WERI-Rb-1 (cell line): ENCODE data around the gene HERC3.
"Not testable (repeated sequence)": the region's sequence is repeated elsewhere in the genome, so short reads cannot be mapped to it uniquely, and the experiment has no call there.

Source experiments
- DNase-seq: peaks from one replicate; pipeline ENCODE4 v3.0.0-alpha.2; 2020
- H3K27ac ChIP-seq: fragments of 250-450 bp; sonication (Bioruptor Pico); 2 replicates; pipeline ENCODE4 v1.5.1; 2020; ENCODE audit warnings: mild to moderate bottlenecking, moderate library complexity
- H3K27me3 ChIP-seq: fragments of 250-450 bp; sonication (Bioruptor Pico); 2 replicates; pipeline ENCODE4 v1.5.1; 2021; ENCODE audit warnings: mild to moderate bottlenecking, low read depth, moderate library complexity; ENCODE audit not compliant: insufficient read depth, severe bottlenecking
- H3K36me3 ChIP-seq: fragments of 250-450 bp; sonication (Bioruptor Pico); 2 replicates; pipeline ENCODE4 v1.5.1; 2020; ENCODE audit warnings: mild to moderate bottlenecking, moderate library complexity
- H3K4me3 ChIP-seq: 2 replicates; pipeline ENCODE4 v1.5.1; 2011; ENCODE audit warnings: low read depth, mild to moderate bottlenecking, control low read depth, low read length
- H3K9me3 ChIP-seq: fragments of 250-450 bp; sonication (Bioruptor Pico); 2 replicates; pipeline ENCODE4 v1.5.1; 2021; ENCODE audit warnings: mild to moderate bottlenecking, moderate library complexity; ENCODE audit not compliant: severe bottlenecking
- CTCF ChIP-seq: IDR thresholded peaks from 2 replicates; pipeline ENCODE4 v1.5.1; 2011; ENCODE audit warnings: low read depth, mild to moderate bottlenecking, control low read depth, inconsistent platforms, low read length

HERC3 gene

GRCh38 chr4:88600176-88600838 lies 8.0 kb downstream of the HERC3 start:
- Histone ChIP-seq H3K27ac (no peak overlapping the region), H3K36me3 (no peaks in the 10 kb centered on the region; the same call in 1 of the 2 replicates), H3K4me3 (no peak overlapping the region), H3K9me3 (no peaks in the 10 kb centered on the region), H3K27me3 (no peaks in the 10 kb centered on the region)
- TF ChIP-seq CTCF = no peak
- no peak for DNase-seq

- no peaks in the 10 kb centered on the region for H3K27me3 ChIP-seq
- H3K4me3 ChIP-seq = no peak overlapping the region
- H3K27ac ChIP-seq = no peak overlapping the region
- no peak for DNase-seq
- H3K9me3 ChIP-seq = no peaks in the 10 kb centered on the region
- no peaks in the 10 kb centered on the region; the same call in none of the 2 replicates for H3K36me3 ChIP-seq
- TF ChIP-seq CTCF = no peak
Measured at GRCh38 chr4:88604978-88605678, 12.8 kb downstream of the HERC3 start.

GRCh38 chr4:88605736-88606135 lies 13.5 kb downstream of the HERC3 start:
- Histone ChIP-seq H3K9me3 (no peaks in the 10 kb centered on the region), H3K4me3 (no peak overlapping the region), H3K36me3 (no peaks in the 10 kb centered on the region; the same call in none of the 2 replicates), H3K27ac (no peak overlapping the region), H3K27me3 (no peaks in the 10 kb centered on the region)
- no peak for DNase-seq
- TF ChIP-seq CTCF = no peak

DNA sequence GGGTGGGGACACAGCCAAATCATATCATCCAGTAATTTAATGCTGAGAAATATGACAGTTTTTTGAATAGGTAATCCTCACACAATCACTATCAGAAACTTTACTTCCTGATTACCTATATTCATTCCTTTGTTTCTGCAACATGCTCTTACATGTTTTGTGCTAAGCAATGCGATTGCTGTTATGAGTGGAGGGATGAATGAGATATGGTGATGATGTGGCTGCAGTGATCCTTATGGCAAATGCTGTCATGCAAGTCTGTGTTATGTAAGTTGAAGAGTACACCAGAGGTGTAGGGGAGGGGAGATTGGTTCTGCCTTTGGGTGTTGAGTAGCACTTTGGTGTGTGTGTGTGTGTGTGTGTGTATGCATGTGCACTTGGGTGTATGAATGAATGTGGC lies 14.6 kb downstream of the HERC3 start:
- H3K27me3 ChIP-seq = no peaks in the 10 kb centered on the region
- no peak for DNase-seq
- no peak overlapping the region for H3K4me3 ChIP-seq
- H3K9me3 ChIP-seq = no peaks in the 10 kb centered on the region
- TF ChIP-seq CTCF = no peak
- H3K36me3 ChIP-seq = no peaks in the 10 kb centered on the region; the same call in none of the 2 replicates
- no peak overlapping the region for H3K27ac ChIP-seq

GRCh38 chr4:88609387-88609786 lies 17.1 kb downstream of the HERC3 start:
- no peak for TF ChIP-seq CTCF
- H3K27me3 ChIP-seq = no peaks in the 10 kb centered on the region
- H3K36me3 ChIP-seq = no peaks in the 10 kb centered on the region; the same call in none of the 2 replicates
- no peak for DNase-seq
- H3K9me3 ChIP-seq = no peaks in the 10 kb centered on the region
- no peak overlapping the region for H3K4me3 ChIP-seq
- H3K27ac ChIP-seq = no peak overlapping the region

DNA sequence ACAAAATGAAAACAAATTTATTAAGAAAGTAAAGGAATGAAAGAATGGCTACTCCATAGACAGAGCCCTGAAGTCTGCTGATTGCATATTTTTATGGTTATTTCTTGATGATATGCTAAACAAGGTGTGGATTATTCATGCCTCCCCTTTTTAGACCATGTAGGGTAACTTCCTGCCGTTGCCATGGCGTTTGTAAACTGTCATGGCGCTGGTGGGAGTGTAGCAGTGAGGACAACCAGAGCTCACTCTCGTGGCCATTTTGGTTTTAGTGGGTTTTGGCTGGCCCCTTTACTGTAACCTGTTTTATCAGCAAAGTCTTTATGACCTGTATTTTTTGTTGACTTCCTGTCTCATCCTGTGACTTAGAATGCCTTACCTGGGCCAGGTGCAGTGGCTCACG lies 17.5 kb downstream of the HERC3 start:
- DNase-seq, H3K27ac ChIP-seq, H3K27me3 ChIP-seq, H3K4me3 ChIP-seq, H3K9me3 ChIP-seq, H3K36me3 ChIP-seq: not testable (repeated sequence)
